Measurements from ENCODE around the gene CLTB. TPM values are rescaled to one million over a fixed set of nuclear protein-coding genes. Genes with fewer than 3 reads are reported as not detected.

Gene CLTB
- total RNA-seq, 4 donors from 2014 or later: 347 to 732 (median 444) TPM

DNA sequence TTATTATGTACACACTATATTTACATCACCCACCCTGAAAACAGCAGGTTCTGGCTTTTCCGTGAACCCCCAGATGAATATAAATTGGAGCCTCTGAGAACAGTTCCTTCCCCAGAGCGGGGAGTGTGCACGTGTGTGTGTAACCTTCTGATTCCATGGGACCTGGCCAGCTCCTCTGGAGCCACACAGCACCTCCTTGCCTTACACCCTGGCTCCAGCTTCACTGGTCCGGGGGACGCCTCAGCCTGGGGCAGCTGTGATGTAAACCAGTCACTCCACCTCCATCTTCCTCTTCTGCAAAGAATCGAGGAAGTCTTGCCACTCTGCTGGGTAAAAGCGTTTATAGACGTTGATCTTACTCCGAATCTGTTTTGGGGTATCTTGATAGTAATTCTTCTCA, 32.4 kb downstream of the CLTB start:
- Histone ChIP-seq H3K4me3 (no peak overlapping the region), H3K27ac (no peak overlapping the region), H3K9me3 (no peaks in the 10 kb centered on the region), H3K4me1 (peaks cover 10 to 44% (median 14%) of the 10 kb centered on the region in 3 donors), H3K36me3 (peaks cover 12 to 64% (median 33%) of the 10 kb centered on the region in 3 donors), H3K27me3 (no peaks in the 10 kb centered on the region)
- DNase-seq: no peak
- 75 to 86% methylated on average over 6 to 9 of the region's 9 CpGs for WGBS, 2 donors
- TF ChIP-seq, protein P1, sequence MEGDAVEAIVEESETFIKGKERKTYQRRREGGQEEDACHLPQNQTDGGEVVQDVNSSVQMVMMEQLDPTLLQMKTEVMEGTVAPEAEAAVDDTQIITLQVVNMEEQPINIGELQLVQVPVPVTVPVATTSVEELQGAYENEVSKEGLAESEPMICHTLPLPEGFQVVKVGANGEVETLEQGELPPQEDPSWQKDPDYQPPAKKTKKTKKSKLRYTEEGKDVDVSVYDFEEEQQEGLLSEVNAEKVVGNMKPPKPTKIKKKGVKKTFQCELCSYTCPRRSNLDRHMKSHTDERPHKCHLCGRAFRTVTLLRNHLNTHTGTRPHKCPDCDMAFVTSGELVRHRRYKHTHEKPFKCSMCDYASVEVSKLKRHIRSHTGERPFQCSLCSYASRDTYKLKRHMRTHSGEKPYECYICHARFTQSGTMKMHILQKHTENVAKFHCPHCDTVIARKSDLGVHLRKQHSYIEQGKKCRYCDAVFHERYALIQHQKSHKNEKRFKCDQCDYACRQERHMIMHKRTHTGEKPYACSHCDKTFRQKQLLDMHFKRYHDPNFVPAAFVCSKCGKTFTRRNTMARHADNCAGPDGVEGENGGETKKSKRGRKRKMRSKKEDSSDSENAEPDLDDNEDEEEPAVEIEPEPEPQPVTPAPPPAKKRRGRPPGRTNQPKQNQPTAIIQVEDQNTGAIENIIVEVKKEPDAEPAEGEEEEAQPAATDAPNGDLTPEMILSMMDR (IDR thresholded peaks at IDR 0.05): no peak
- no peak for TF ChIP-seq POLR2A (IDR thresholded peaks at IDR 0.05)
- intact Hi-C loops (cut with DNase I): no loop called here

DNA sequence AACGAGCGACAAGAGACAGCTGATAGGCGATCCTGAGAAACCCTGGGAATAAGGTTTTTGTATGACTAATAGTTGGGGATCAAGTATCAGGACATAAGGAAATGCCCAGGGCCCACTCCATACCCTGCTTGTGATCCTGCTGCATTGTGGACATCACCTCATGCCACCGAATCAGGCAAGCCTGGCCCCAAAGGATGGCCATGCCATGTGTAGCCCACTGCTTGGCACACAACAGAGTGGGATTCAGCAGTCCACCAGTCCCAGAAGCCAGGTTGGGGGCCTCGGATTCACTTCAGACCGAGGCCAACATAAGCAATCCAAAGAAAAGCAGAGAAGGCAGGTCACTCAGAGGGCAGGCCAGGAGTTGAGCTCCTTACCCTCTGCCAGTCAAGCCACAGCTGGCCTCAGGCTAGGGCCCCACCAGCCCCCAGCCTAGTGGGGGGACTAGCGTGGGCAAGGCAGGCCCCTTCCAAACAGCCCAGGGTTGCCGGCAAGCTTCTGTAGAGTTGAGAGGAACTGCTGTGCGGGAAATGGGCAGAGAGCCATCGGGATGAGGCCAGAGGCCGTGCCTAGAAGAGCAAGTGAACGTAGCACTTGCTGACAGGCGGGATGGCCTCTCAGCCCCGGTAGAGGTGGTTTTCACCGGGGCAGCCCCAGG, 33.0 kb downstream of the CLTB start:
- Histone ChIP-seq H3K27ac (no peak overlapping the region), H3K27me3 (no peaks in the 10 kb centered on the region), H3K9me3 (no peaks in the 10 kb centered on the region), H3K4me3 (no peak overlapping the region), H3K4me1 (peaks cover 10 to 44% (median 14%) of the 10 kb centered on the region in 3 donors), H3K36me3 (peaks cover 12 to 64% (median 33%) of the 10 kb centered on the region in 3 donors)
- no peak for DNase-seq
- no peak for TF ChIP-seq POLR2A (IDR thresholded peaks at IDR 0.05)
- TF ChIP-seq, protein P1 (IDR thresholded peaks at IDR 0.05): no peak
- WGBS, 2 donors: 90% methylated on average over 11 to 13 of the region's 15 CpGs
- intact Hi-C loops (cut with DNase I): no loop called here

DNA sequence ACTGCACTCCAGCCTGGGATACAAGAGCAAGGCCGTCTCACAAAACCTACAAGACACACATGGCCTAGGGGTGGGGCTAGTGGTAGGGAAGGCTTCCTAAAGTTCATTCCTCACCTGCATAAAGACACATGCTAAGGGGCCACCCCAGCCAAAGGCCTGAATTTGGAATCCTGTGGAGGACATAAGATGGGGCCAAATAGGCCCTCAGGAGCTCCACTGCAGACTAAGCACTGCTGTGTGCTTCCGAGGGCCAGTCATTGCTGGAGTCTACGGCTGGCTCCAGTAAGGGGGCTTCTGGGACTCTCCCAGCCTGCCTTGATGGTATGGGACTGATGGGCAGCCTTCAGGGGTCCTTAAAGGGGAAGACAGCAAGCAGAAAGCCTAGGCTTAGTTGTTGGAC, 33.6 kb downstream of the CLTB start:
- H3K9me3 ChIP-seq: no peaks in the 10 kb centered on the region
- no peak for TF ChIP-seq POLR2A (IDR thresholded peaks at IDR 0.05)
- TF ChIP-seq, protein P1 (IDR thresholded peaks at IDR 0.05): no peak
- peaks cover 12 to 64% (median 33%) of the 10 kb centered on the region in 3 donors for H3K36me3 ChIP-seq
- H3K27me3 ChIP-seq: no peaks in the 10 kb centered on the region
- peaks cover 8 to 38% (median 13%) of the 10 kb centered on the region in 3 donors for H3K4me1 ChIP-seq
- WGBS, 2 donors: 89 to 92% methylated on average over 1 to 2 of the region's 3 CpGs
- no peak overlapping the region for H3K27ac ChIP-seq
- no peak for DNase-seq
- no peak overlapping the region for H3K4me3 ChIP-seq
- intact Hi-C loops (cut with DNase I): no loop called here

DNA sequence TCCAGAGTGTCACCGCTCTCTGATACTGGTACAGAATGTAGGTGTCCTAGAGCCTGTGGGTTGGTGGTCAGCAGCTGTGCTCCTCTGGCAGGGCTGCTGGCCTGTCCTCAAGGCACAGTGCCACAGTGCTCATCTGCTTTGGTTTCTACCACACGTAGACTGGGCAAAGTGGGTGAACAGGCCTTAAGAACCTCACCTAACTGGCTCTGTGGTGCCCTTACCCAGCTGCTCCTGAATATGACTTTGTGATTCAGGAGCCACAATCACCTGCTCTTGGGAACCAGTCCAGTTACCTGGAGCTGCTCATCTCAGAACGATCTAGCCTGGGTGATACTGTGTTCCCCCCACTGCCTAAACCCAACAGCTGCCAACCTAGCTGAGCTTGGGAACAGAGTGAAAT, 34.4 kb downstream of the CLTB start:
- Histone ChIP-seq H3K4me1 (peaks cover under 1 to 31% (median 6%) of the 10 kb centered on the region in 3 donors), H3K9me3 (no peaks in the 10 kb centered on the region), H3K27me3 (no peaks in the 10 kb centered on the region), H3K36me3 (peaks cover 12 to 64% (median 33%) of the 10 kb centered on the region in 3 donors), H3K27ac (peak overlapping the region; percentile 3 to 62 (median 38)), H3K4me3 (no peak overlapping the region)
- 90 to 92% methylated on average over 2 of the region's 3 CpGs for WGBS, 2 donors
- DNase-seq: no peak
- TF ChIP-seq, protein P1 (IDR thresholded peaks at IDR 0.05): no peak
- no peak for TF ChIP-seq POLR2A (IDR thresholded peaks at IDR 0.05)
- intact Hi-C loops (cut with DNase I): no loop called here

DNA sequence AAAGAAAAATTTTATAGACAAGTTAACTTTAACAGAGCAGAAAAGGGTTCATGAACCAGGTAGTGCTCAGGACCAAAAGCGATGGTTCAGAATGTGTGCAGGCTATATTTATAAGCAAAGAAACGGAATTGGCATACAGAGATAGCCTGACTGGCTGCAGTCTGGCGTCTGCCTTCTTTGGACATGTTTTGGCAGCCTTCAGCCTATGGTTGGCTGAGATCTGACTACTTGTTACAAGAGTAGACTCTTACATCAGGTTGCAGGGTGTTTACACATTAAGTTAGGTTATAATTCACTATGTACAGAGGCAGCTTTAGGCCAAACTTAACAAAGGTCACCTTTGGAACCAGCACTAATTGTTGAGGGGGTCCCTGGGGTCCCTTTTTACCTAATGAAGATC, 34.9 kb downstream of the CLTB start:
- peaks cover 0 to 25% (median under 1%) of the 10 kb centered on the region in 3 donors for H3K4me1 ChIP-seq
- no peak for DNase-seq
- H3K4me3 ChIP-seq: no peak overlapping the region
- peaks cover 12 to 60% (median 33%) of the 10 kb centered on the region in 3 donors for H3K36me3 ChIP-seq
- H3K9me3 ChIP-seq: no peaks in the 10 kb centered on the region
- intact Hi-C loops (cut with DNase I): no loop called here
- no peaks in the 10 kb centered on the region for H3K27me3 ChIP-seq
- TF ChIP-seq, protein P1 (IDR thresholded peaks at IDR 0.05): no peak
- no peak for TF ChIP-seq POLR2A (IDR thresholded peaks at IDR 0.05)
- 64 to 68% methylated on average over 3 of the region's 3 CpGs for WGBS, 2 donors
- peak overlapping the region in 3 of 4 donors; percentile 24 to 62 (median 53) for H3K27ac ChIP-seq

Data from esophagus squamous epithelium (tissue), 5 donors.